ENCODE data around the gene GPR26.

DNA sequence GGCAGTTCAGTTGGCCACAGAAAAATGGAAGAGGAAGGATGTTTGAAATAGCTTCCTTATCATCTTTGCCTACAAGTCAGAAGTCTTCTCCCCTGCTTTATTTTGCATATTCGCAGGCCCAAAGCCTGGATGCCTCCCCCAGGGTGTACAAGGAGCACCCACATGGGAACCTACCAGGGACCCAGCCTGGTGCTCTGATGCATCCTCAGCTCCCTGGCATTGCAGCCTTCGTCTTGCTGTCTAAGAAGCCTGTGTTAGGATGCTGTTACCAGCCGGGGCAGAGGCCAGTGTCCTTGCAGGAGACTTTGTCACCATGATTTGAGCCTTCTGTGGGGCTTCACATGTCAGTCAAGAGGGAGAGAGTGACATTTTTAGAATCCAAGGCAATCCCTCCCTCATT lies 27.0 kb upstream of the GPR26 start:
- TF ChIP-seq POLR2A (IDR thresholded peaks at IDR 0.05): no peak
- TF ChIP-seq, protein P1, sequence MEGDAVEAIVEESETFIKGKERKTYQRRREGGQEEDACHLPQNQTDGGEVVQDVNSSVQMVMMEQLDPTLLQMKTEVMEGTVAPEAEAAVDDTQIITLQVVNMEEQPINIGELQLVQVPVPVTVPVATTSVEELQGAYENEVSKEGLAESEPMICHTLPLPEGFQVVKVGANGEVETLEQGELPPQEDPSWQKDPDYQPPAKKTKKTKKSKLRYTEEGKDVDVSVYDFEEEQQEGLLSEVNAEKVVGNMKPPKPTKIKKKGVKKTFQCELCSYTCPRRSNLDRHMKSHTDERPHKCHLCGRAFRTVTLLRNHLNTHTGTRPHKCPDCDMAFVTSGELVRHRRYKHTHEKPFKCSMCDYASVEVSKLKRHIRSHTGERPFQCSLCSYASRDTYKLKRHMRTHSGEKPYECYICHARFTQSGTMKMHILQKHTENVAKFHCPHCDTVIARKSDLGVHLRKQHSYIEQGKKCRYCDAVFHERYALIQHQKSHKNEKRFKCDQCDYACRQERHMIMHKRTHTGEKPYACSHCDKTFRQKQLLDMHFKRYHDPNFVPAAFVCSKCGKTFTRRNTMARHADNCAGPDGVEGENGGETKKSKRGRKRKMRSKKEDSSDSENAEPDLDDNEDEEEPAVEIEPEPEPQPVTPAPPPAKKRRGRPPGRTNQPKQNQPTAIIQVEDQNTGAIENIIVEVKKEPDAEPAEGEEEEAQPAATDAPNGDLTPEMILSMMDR (IDR thresholded peaks at IDR 0.05): no peak
